Lung microvascular endothelial cell (primary cell): ENCODE results near the gene PTPN14. TPM values are rescaled to one million over a fixed set of nuclear protein-coding genes. Genes with fewer than 3 reads are reported as not detected.

Experiments
- DNase-seq, 2 donors: peaks; one replicate each; pipeline versions ENCODE4 v3.0.0 to v3.0.0-alpha.2; 2010; ENCODE audit warnings: low read depth in 2 of 2
- total RNA-seq: library from RNA; depleted of rRNA; stranded (reverse); fragments of >200 nt; gene quantifications from 2 replicates; pipeline ENCODE4 v1.2.1, GENCODE V29; 2014

PTPN14 gene
- total RNA-seq, 1 donor from 2014 or later, result 71.8 TPM

DNA sequence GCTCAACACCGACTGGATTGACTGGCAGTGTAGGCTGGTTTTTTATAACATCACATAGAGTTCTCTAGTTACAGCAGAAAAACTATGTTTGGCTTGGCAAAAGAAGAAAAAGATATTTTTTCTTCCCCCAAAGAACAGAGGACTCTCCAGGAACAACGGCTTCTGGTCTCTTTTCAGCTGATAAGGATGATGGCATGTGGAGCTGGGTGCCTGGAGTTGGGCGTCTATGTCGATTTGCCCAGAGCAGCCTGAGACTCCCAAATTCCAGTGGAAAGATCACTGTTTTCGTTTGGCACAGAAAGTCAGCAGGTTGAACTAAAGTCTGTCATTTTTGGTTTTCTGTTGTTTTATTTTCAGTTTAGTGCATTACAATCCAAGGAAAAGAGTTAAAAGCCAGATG, 179.3 kb downstream of the PTPN14 start:
- DNase-seq, result no peak

DNA sequence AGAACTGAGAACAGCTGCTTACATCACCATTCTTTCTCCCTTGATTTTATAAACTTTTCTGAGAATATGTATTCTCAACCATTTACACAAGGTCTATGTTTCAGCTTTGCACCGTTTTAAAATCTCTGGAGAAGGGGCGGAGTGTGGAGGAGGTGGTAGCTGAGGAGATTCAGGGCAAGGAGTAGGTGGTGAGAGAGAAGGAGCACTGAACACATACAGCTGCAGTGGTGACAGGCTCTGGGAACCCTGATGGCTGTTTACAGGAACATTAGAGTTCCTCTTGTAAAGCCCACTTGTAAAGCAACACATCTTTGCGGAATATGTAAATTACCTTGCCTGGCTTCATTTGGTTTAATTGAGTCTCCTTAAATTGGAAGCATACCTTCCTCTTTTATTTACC, 180.8 kb downstream of the PTPN14 start:
- no peak for DNase-seq

DNA sequence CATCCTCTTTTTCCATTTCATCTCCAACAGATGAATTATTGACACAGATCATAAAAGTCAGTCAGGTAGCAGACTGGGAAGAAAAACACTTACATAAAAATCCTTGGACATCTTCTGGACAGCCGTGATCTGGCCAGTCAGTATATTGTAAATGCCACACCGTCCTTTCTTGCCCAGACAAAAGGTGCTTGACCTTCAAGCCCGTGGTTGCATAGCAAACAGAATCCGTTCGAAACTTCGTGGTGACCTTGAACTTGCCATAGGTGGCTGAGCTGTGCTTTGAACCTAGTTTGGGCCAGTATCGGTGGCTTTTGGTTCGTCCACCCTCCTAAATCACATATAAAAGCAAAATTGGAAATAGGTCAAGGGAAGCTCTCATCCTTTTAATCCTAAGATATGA, 182.0 kb downstream of the PTPN14 start:
- no peak for DNase-seq

DNA sequence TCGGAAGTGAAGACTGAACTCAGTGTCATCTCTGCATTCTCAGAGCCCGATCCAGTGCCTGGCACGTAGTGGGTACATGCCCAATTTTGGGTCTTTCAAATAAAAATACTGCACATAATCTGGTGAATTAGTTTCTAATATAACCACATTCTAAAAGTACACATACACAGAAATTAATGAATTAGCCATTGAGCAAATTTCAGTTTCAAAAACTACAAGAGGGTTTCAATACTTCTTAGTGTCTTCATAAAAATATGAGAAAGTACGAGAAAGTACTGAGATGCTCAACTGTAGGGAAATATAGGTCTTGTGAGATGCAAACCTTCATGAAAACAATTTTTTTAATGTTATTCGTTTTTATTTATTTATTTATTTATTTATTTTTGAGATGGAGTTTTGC, 183.6 kb downstream of the PTPN14 start:
- no peak for DNase-seq

DNA sequence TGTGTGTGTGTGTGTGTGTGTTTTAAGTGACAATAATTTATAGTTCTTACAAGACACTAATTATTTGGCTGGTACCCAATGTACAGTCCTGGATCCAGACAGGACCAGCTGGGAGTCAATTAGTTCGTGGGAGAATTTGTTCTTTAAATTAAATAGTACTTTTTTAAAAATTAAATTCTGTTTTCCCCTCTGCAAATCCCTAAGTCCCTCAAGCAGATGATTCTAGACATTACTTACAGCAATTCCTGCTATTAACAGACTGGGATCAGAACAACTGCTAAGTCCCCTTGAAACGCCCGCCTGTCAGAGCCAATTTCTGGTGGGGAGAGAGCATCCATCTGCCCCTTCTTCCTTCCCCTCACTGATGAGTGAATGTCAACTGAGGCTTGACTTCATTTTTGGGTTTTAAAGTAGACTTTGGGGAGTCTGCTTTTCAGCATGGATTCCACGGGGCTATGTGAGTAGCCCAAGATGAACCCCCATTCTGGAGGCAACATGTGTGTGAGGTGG, 186.6 kb downstream of the PTPN14 start:
- DNase-seq, result no peak

DNA sequence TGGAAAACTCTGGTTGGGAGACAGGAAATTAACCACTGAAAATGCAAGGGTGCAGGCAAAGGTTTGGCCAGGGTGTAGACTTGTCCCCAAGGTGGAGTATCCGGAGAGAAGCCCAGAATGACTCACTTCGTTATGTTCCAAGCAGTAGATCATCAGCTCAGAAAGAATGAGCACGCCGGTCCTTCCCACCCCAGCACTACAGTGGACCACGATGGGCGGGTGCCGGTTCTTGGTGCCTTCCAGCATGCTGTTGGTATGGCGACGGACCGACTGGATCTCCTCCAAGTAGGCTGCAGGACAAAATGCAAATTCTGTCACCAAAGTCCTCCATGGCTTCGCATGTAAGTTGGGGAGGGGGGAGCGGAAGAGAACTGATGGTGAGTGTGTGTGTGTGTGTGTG, 187.0 kb downstream of the PTPN14 start:
- DNase-seq, result peak in 1 of 2 donors; percentile 50

DNA sequence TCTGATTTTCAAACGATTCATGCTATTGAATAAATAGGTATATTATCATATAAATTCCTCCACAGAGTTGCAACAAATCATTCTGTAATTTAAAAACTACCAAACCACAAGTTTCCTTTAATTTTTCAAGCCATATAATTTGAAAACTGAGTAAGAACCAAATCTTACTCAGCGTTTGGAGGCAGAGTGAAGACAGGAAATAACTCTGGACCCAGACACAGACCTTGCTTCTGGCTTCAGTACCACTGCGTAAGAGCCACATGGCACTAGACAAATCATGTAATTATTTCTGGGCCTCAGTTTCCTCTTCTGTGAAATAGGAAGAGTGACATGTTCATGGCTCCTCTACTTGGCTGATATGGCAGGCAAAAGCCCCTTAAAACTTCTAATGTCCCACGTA, 188.0 kb downstream of the PTPN14 start:
- DNase-seq, result peak in 1 of 2 donors; percentile 40

DNA sequence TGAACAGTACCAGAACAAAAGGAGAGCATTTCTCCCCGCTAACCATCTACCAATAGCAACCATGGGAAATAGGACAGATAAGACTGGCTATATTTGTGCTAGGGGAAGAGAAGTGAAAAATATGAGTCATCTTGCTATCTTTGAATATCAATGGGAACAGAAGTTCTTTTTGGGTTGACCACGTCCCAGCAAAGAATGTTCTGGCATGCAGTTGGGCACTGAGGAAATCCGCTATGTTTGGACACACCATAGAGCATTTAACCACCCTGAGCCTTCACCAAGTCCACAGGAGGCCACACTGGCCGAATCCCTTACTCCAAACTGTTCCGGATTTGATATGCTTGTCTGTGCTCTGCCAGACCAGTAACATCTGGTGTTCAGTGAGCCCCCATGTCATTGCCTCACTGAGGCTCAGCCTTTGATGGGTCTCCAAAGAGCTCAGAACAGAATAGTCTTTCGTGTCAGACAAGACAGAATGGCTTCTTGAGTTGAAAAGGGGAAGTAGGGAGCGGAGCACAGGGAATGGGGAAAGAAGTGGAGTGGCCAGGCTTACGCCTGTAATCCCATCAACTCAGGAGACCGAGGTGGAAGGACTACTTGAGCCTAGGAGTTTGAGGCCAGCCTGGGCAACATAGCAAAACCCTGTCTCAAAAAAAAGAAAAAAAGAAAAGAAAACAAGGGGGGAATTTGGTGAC, 189.1 kb downstream of the PTPN14 start:
- peak; percentile 58 to 60 for DNase-seq

DNA sequence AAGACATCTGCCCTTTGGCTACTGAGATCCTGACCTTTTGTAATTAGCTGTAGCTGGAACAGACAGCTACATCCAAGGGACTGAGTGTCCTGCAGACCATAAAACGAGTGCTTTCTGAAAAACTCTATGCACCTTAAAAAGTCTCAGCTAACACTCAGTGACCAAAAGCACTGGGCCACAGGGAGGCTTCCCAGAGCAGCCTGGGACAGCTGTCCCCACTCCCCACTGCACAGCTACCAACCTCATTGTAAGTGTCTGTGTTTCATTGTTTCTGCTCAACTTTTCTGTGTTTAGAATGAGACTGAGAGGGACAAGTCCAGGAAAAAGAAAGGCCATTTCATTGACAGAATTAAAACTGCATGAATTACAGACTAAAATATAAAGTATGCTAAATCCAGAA, 189.8 kb downstream of the PTPN14 start:
- DNase-seq, result no peak

DNA sequence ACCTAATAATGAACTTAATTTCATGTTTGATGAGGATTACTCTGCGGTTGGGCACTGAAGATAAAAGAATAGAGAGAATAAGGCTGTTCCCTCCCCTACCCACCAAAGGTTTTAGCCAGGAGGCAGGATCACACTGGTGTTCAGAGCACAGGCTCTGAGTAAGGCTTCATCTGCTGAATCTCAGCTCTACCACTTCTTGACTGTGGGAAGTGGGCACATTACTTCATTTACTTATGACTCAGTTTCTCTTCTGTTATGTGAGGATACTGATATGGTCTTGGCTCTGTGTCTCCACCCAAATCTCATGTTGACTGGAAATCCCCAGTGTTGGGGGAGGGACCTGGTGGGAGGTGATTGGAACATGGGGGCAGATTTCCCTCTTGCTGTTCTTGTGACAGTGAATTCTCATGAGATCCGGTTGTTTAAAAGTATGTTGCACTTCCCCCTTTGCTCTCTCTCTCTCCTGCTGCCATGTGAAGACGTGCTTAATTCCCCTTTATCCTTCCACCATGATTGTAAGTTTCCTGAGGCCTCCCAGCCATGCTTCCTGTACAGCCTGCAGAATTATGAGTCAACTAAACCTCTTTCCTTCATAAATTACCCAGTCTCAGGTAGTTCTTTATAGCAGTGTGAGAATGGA, 190.8 kb downstream of the PTPN14 start:
- no peak for DNase-seq

DNA sequence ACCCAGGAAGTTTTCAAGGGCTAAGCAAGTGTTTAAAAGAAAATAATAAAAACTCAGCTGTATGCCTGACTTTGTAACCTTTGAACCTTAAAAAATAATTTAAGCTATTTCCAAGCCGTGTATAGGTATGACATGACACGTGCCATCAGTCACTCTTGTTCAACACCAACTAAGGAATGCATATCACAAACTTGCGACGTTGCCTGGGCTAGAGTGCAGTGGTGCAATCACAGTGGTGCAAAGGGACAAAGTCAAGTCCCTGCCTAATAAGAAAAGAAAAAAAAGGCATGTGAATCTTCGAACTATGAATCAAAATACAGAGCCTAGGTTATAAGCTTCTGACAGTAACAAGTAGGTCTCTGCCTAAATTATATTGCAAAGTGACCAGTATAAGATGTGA, 191.3 kb downstream of the PTPN14 start:
- DNase-seq, result no peak

DNA sequence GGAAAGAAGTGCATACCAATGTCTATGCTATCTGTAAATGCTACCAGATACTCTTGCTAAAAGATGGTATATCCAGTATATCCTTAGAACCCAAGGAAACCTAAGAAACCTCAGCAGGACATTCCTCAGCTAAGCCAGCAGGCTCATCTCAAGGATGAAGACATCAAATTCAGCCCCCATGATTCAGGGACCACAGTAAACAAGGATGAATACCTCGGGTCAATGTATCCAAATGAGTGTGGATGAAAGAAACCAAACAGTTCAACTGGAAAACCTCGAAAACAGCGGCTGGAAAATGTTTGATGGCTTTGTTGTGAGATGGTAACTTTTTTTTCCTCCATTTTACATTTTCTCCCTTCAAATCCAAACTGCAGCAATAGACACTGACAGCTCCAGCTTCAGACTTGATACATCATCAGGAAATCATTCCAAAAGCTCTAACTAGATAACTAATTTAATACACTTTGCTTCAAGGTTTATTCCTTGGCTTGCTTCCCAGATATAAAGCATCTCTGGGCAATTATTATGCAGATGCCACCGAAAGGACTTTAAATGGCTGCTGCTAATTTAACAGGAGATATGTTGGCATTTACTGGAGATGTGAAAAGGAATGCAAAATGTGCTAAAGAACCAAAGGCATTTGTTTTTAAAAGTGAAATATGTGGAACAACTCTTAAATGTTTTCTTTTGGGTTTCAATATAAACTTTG, 196.8 kb downstream of the PTPN14 start:
- no peak for DNase-seq

DNA sequence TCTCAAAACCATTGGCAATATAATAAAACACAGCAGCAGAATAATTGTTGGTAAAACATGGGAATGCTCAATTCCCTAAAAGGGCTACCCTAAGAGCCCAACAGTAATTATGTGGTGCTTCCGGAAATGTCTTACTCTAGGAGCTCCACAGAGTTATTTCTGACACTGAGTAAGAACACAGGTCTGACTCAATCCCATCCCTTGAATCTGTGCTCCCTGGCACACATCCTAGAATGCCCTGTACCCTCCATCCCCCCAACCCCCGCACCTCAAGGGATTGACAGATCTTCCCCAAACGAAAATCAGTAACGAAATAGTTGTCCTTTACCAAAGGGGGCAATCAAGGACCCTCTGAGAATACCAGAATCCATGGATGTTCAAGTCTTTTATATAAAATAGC, 198.6 kb downstream of the PTPN14 start:
- DNase-seq, result no peak

DNA sequence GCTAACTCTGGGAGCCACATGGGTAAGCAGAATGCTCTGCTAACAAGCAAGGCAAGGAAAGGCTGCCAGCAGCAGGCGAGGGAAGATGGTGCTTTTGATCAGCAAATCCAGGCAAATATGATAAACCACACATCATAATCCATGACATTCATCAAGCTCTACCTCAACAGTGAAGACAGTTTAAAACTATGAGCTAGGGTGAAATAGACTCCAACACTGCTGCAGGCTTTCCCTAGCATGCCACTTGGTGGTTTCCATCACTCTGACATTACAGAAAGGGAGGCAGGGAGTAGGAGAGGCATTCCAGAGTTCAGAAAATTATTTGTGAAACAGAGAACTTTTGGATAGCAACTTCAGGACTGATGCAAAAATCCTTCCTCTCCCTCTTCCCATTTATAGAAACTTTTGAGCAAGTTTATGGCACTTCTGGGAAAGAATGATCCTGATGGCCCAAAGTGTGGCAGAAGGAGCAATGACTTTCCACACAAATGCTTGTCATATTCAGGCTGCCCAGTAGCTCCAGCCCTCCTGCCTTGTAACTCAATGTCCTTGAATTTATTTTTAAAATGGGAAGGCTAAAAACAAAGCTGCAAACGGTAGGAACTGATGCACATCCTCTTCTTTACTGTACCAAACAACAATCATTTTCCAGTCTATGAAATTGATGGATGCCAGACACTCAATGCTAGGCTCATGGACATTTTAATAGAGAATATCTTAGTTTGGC, 199.7 kb downstream of the PTPN14 start:
- DNase-seq, result no peak

DNA sequence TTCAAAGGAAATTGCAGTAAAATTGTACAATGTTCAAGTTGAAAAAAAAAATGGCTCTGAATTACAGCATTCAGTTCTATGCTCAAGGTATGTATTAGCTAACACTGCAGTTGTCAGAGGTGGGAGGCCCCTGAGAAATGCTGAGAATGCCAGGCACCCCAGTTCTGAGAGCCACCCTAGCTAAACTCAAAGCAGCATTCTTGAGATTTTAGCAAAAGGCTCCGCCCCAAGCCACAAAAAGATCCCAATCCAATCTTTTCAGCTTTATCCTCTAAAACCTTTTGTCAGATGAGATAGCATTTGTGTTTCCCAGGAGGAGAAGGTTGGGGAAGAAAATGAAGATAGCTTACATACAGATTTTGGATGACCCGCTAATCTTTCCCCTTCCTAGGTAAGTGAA, 201.6 kb downstream of the PTPN14 start:
- no peak for DNase-seq

DNA sequence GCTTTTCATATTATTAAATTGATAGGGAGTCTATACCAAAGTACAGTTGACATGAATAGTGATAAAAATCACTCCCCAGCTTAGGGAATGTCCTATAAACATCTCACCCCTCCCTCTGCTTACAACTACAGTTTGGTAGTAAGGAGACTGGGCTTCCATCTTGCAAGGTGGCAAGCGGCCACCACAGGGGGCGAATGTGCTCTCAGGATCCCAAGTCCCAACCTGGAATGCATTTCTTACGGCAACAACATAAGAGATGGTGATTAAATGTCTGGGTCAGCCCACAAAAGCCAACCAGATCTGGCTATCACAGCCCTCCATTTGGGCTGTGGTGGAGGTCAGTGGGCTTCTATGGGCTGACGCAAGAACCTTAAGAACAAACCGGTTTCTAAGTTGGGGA, 202.4 kb downstream of the PTPN14 start:
- no peak for DNase-seq

DNA sequence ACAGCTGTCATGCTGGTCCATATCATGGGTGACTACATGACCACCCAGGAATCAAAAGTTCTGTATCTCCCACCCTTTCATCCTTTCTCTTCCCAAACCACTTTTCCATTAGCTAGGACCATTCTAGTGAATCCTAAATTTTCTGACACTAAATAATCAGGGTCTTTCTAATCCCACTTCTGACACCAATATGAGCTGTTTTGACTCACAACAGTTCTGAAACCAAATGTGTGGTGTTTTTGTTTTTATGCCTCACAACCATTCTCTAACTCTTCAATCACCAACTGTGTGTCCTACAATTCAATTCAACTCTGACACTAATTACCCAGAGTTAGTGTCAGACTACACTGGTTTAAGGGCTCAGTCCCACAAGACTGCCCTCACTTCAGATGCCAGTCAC, 206.5 kb downstream of the PTPN14 start:
- no peak for DNase-seq

DNA sequence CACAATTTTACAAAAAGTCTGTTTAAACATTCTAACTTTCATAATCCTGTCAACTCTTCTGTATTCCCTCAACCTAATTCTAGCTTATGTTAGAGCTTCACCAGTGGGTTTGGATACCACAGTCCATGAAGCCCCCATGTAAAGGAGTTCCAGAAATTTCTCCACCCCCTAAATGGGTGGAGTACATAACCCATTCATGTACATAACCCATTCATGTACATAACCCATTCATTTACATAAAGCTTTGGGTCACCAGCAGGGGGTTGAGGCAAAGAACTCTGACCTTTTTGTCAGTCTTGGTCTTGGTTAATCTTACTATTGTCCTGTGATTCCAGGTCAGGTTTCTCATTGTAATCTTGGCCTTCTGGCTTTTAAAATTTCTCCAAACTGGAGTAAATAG, 208.9 kb downstream of the PTPN14 start:
- no peak for DNase-seq

DNA sequence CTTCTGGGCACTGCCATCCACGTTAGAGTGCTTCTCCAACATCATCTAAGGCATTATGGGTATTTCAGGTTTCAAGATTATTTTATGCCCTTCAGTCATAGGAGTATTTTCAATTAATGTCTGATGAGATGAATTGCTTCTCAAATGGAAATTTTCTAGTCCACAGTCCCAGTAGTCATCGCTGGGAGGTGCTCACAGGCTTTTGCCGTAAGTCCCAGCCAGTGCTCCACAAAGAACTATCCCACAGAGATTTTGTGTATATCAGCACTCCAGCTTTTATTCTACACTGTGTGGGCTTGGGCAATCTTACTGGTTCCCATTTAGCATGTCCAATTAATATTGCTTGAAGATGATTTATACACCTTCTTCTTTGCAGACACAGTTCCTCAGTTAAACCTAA, 209.5 kb downstream of the PTPN14 start:
- DNase-seq, result no peak

DNA sequence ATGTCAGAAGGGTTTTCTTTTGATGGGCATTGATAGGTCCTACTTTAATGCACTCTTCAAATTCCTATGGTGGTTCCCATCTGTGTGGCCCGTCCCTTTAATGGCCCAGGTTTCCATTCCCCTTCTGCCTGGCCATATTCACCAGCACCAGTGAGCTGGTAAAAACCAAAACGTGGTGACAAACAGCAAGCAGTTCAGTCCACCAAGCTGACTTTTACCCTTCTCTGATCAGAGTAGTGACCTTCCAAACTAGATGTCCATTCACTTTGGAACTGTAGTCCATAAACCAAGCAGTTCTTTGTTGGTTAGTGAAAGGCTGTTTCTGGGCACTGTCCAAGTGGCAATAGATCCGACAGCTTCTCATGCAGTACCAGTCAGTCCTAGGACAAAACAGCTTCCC, 209.9 kb downstream of the PTPN14 start:
- no peak for DNase-seq

DNA sequence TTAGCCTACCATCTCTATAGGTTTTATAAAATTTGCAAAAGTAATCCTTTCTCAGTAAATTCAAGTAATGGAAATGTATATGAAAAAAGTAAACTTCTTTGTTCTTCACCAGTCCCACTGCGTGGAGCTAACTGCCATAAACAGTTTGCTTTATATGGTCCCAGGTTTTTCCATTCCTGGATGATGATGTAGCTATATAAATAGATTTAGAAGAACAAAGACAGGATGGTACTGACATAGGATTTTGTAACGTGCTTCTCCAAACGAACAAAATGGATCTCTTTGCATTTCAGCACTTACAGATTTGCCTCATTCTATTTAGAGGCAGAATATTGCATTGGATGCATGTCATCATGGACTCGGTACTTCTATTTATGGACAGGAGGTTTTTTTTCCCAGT, 213.2 kb downstream of the PTPN14 start:
- peak in 1 of 2 donors; percentile 77 for DNase-seq

DNA sequence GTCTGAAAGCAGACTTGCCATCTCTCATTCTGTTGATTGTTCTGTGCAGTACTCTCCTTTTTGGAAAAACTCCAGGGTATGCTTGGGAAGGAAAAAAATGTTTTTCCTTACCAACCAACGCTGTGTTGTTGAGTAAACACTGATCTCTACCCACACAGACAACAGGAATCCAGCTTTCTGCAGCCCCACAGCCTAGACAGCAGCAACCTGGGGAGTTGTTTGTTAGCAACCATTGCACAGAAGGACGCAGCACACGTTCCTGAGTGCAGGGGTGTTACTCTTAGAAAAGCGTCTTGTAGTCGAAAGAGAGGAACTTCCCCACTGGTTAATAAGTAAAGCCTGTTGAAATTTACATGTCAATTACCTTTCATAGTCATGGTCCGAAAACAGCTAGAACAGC, 213.9 kb downstream of the PTPN14 start:
- DNase-seq, result peak; percentile 69 to 74
